GM21825 (cell line): Measurements from ENCODE around the gene GLIS1.

Experiments
- ATAC-seq: cut with Tn5 transposase; IDR thresholded peaks from one replicate; pipeline ENCODE4 v1.9.1; 2021; ENCODE audit warnings: mild to moderate bottlenecking, moderate library complexity; ENCODE audit not compliant: unreplicated experiment

The GLIS1 gene

GRCh38 chr1:53620061-53620855 is 118.7 kb downstream of the GLIS1 start:
- no peak for ATAC-seq

DNA sequence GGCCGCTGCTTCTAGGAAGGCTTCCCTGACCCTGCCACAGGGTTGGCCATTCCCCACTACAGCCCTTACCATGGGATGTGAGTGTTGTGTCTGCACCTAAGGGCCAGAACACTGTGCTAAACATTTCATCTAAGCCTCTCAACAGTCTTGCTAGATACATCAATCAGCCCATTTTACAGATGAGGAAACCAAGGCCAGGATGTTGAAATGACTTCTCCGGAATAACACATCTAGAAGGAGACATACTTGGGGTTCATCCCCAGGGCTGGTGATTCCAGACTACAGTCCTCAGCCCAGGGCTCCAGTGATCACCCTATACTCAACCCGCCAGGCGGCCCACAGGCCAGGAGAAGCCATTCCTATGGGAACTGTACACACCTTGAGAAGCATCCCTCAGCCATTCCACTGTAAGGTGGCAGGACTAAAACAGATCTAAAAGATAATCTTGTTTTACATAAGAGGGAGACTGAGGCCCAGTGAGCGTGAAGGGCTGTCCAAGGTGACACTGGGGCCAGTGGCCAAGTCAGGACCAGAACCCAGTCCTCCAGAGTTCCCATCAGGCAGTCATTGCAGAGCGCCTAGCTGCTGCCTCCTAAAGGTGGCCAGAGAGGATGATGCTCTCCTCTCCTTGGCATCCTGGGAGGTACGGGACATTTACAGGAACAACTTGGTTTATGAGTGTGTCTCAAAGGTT is 119.5 kb downstream of the GLIS1 start:
- ATAC-seq: no peak

DNA sequence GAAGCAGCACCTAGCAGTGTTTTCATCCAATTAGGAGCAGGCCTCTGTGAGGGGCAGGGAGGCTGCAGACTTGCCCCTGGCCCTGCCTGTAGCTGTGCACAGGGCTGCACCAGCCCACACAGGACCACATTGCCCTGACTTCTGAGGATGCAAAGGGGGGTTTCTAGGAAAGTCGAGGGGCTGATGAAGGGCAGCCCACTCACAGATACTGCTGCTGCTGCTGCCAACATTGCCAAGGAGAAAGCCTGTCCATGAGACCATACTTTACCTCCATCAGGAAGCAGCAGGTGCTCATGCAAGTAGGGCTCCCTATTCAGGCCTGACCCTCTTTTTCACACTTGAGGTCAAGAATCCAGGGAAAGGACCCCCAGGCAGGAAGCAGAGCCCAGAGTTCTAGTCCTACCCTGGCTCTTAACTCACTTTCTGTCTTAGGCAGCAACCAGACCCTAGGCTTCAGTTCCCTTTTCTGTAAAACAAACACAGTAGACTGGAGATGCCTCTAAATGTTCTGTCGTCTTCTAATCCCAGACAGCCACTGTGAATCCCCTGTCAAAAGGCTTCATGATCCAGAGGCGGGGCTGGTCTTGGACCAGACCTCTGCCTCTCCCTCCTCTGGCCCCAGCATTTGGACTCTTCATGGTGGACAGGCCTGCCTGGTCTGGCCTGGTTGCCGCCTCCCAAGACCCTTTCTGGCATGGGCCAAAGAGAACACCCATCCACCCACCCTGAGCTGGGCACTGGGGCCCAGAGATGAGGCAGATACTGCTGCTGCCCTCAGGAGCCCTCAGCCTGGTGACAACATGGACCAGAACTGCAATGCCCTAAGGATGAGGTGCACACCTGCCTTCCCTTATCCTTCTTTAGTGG is 120.2 kb downstream of the GLIS1 start:
- no peak for ATAC-seq

- ATAC-seq: no peak
Observed at GRCh38 chr1:53617851-53618499, 121.0 kb downstream of the GLIS1 start.

DNA sequence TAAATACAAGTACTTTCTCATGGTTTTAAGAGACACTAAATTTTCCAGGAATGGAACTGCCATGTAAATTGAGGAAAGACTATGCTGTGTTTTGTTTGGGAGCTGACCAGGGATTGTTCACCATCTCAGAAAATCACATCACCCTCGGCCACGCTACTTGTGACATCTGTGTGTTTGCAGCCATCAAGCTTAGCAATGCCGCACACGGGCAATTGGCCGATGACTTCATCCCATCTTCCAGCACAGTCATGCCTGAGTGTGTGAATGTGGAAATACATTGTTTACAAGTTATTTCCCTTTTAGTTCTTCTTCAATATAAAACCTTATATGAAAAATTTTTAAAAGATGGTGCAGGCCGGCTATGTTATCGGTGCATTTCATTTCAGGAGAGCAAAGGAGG is 121.6 kb downstream of the GLIS1 start:
- no peak for ATAC-seq

DNA sequence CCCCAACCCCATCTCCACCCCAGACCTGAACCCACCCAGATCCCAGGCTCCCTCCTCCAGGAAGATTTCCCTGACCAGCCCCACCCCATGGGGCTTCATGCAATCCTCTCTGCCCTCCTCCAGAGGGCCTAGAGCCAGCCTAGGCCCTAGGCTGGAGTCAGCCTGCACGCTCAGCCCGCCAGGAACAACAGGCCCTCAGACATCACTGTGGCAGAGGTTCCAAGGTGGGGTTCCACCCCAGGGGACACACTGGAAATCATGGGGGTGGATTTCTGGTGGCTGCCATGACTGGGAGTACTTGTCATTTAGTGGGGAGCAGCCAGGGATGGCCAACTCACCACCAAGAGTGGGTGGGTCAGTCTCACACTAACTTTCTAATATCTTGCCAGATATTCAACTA is 122.0 kb downstream of the GLIS1 start:
- no peak for ATAC-seq

GRCh38 chr1:53616511-53616910 is 122.5 kb downstream of the GLIS1 start:
- no peak for ATAC-seq

DNA sequence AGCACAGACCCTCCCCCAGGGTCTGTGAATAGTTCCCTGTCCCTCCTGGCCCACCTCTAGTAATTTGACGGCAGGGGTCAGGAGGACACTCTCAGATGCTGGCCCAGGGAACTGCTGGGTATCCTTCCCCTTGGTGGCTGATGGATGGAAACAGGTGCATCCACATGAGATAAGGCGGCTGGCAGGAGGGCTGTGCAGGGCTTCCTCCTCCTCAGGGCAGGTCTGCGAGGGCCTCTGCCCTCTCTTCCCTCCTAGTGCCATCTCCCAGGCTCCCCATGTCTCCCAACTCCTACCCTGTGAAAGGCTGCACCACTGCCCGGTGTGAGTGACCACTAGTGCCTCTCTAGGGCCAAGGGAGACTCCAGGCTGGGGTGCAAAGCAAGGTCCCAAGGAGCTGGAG is 123.9 kb downstream of the GLIS1 start:
- no peak for ATAC-seq

DNA sequence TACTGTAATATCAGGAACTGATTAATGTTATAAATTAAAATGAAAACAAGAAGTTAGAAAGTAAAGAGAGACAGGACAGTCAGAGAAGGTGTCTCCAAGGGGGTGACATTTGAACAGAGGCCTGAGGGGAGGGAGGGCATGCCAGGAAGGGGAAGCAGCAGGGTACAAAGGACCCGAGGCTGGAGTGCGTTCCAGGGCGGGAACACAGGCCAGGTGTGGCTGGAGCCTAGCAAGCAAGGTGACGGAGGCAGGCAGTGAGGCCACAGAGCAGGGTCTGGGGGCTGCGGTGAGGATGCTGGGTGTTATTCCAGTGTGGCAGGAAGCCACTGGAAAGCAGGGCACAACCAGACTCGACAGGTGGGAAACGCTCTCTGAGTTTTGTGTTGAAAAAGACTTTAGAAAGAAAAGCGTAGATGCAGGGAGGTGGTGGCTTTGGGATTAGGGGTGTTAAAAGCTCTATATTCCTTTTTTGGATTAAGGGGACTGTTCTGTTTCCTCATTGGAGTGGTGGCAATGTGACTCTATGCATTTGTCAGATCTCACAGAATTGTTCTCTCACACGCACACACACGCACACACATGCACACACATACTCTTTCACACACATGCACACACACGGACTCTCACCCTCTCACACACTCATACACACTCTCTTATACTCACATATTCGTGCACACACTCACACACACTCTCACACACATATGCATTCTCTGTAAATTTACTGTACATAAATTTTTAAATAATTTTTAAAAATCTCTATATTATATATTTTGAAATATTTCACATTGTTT is 124.5 kb downstream of the GLIS1 start:
- ATAC-seq: no peak

GRCh38 chr1:53608676-53609075 is 130.3 kb downstream of the GLIS1 start:
- no peak for ATAC-seq

- no peak for ATAC-seq
Observed at GRCh38 chr1:53608071-53608470, 130.9 kb downstream of the GLIS1 start.

- no peak for ATAC-seq
Observed at GRCh38 chr1:53606651-53607051, 132.3 kb downstream of the GLIS1 start.

- no peak for ATAC-seq
Observed at GRCh38 chr1:53606197-53606596, 132.8 kb downstream of the GLIS1 start.

- ATAC-seq: no peak
Observed at GRCh38 chr1:53605181-53605580, 133.8 kb downstream of the GLIS1 start.

GRCh38 chr1:53604291-53604919 is 134.6 kb downstream of the GLIS1 start:
- ATAC-seq: no peak

- no peak for ATAC-seq
Observed at GRCh38 chr1:53603431-53603830, 135.5 kb downstream of the GLIS1 start.

GRCh38 chr1:53601867-53602775 is 136.8 kb downstream of the GLIS1 start:
- ATAC-seq: no peak

DNA sequence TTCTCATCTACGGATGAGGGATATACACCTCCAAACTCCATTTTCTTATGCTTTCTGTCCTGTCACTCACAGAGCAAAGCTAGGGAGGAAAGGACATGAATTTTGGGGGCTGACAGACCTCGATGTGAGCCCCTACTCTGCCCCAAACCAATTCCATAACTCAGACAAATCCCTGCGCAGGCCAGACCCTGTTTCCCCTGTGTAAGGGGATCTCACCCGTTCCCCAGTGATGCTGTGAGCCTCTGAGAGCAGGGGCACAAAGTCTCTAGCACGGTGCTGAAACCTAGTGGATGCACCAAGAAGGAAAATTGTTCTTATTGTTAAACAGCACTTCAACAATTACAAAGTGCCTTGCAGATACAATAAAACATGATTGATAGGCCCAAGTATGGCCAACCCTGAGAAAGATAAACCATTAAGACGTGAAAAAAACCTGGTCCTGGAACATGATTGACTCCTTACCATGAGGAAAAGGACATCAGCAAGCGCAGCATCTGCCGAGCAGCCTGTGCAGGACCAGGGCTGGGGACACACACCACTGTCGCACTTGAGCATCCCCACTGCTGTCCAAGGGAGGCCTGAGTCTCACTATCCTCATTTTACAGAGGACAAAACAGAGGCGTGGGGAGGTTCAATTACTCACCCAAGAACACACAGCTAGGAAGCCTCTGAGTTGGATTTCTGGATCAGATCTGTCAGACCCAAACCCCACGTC is 137.8 kb downstream of the GLIS1 start:
- no peak for ATAC-seq
